ENCODE measurements around the gene SHC2. TPM values are rescaled to one million over a fixed set of nuclear protein-coding genes. Genes with fewer than 3 reads are reported as not detected.
"Not testable (repeated sequence)": the region's sequence is repeated elsewhere in the genome, so short reads cannot be mapped to it uniquely, and the experiment has no call there.

Gene SHC2
- total and polyA plus RNA-seq, 12 donors, result 1.2 to 196 (median 41.1) TPM

GRCh38 chr19:389255-389934, 71.4 kb downstream of the SHC2 start:
- H3K27ac ChIP-seq, result no peak overlapping the region
- no peak overlapping the region for H3K4me3 ChIP-seq
- intact Hi-C loops (cut with DNase I), result no loop called here
- H3K36me3 ChIP-seq (replicated peaks in 1 of 2), result no peaks in the 10 kb centered on the region
- WGBS, 4 donors, result 56 to 70% (median 64%) methylated on average over 15 to 21 of the region's 21 CpGs
- H3K4me1 ChIP-seq (replicated peaks in 1 of 2), result no peaks in the 10 kb centered on the region
- no peak for DNase-seq
- TF ChIP-seq CTCF (IDR thresholded peaks at IDR 0.05) (no peak), POLR2A (IDR thresholded peaks at IDR 0.05) (no peak)
- H3K9me3 ChIP-seq (replicated peaks in 1 of 3), result no peaks in the 10 kb centered on the region
- no peaks in the 10 kb centered on the region for H3K27me3 ChIP-seq

GRCh38 chr19:388691-389090, 72.1 kb downstream of the SHC2 start:
- H3K27me3 ChIP-seq, result peaks cover under 1% of the 10 kb centered on the region
- no peaks in the 10 kb centered on the region for H3K4me1 ChIP-seq (replicated peaks in 1 of 2)
- intact Hi-C loops (cut with DNase I), result no loop called here
- no peak for TF ChIP-seq POLR2A (IDR thresholded peaks at IDR 0.05)
- DNase-seq, result no peak
- no peak overlapping the region for H3K27ac ChIP-seq
- 72 to 83% (median 77%) methylated on average over 14 to 17 of the region's 17 CpGs for WGBS, 4 donors
- no peaks in the 10 kb centered on the region for H3K9me3 ChIP-seq (replicated peaks in 1 of 3)
- H3K36me3 ChIP-seq (replicated peaks in 1 of 2), result no peaks in the 10 kb centered on the region
- H3K4me3 ChIP-seq, result no peak overlapping the region

GRCh38 chr19:387777-388176, 73.1 kb downstream of the SHC2 start:
- Histone ChIP-seq H3K4me1 (replicated peaks in 1 of 2) (no peaks in the 10 kb centered on the region), H3K36me3 (replicated peaks in 1 of 2) (no peaks in the 10 kb centered on the region), H3K4me3 (no peak overlapping the region), H3K27ac (no peak overlapping the region), H3K9me3 (replicated peaks in 1 of 3) (no peaks in the 10 kb centered on the region), H3K27me3 (peaks cover 3% of the 10 kb centered on the region)
- DNase-seq, result no peak
- intact Hi-C loops (cut with DNase I), result no loop called here
- WGBS, 4 donors, result 80 to 86% (median 83%) methylated on average over 3 to 18 of the region's 21 CpGs
- TF ChIP-seq POLR2A (IDR thresholded peaks at IDR 0.05) (no peak), CTCF (IDR thresholded peaks at IDR 0.05) (no peak)

- H3K9me3 ChIP-seq (replicated peaks in 1 of 3); intact Hi-C loops (cut with DNase I); H3K27me3 ChIP-seq; H3K4me1 ChIP-seq (replicated peaks in 1 of 2); H3K27ac ChIP-seq; H3K4me3 ChIP-seq; DNase-seq; H3K36me3 ChIP-seq (replicated peaks in 1 of 2): not testable (repeated sequence)
- 21 to 52% (median 35%) methylated on average over 6 to 13 of the region's 22 CpGs for WGBS, 4 donors
Measured at GRCh38 chr19:386632-387301, 74.1 kb downstream of the SHC2 start.

GRCh38 chr19:386189-386588, 74.6 kb downstream of the SHC2 start:
- 46 to 66% (median 63%) methylated on average over 8 of the region's 8 CpGs for WGBS, 4 donors
- H3K27me3 ChIP-seq; H3K27ac ChIP-seq; H3K36me3 ChIP-seq (replicated peaks in 1 of 2); DNase-seq; H3K4me3 ChIP-seq; intact Hi-C loops (cut with DNase I); H3K4me1 ChIP-seq (replicated peaks in 1 of 2); H3K9me3 ChIP-seq (replicated peaks in 1 of 3): not testable (repeated sequence)

- no peak overlapping the region for H3K4me3 ChIP-seq
- DNase-seq, result no peak
- no peak overlapping the region for H3K27ac ChIP-seq
- TF ChIP-seq CTCF (IDR thresholded peaks at IDR 0.05) (no peak), POLR2A (IDR thresholded peaks at IDR 0.05) (no peak)
- no peaks in the 10 kb centered on the region for H3K9me3 ChIP-seq (replicated peaks in 1 of 3)
- H3K27me3 ChIP-seq, result peaks cover 3% of the 10 kb centered on the region
- H3K4me1 ChIP-seq (replicated peaks in 1 of 2), result no peaks in the 10 kb centered on the region
- 63 to 74% (median 67%) methylated on average over 9 of the region's 9 CpGs for WGBS, 4 donors
- H3K36me3 ChIP-seq (replicated peaks in 1 of 2), result no peaks in the 10 kb centered on the region
- intact Hi-C loops (cut with DNase I), result no loop called here
Measured at GRCh38 chr19:384799-385169, 76.0 kb downstream of the SHC2 start.

All from adrenal gland (tissue), 12 donors.